HCT116 (cell line): ENCODE data around the gene NPC2. TPM values are rescaled to one million over a fixed set of nuclear protein-coding genes. Genes with fewer than 3 reads are reported as not detected.

Source experiments
- ATAC-seq: fragments of 200-7000 bp; cut with Tn5 transposase; 2 replicates; pipeline ENCODE4 v1.9.1; 2020; ENCODE audit warnings: mild to moderate bottlenecking, moderate library complexity
- BruUV-seq: library from RNA; stranded (reverse); fragments of 400-500 nt; replicated peaks from 2 replicates; lab custom pipeline; 2021; lab: Mats Ljungman, UMichigan
- CTCF ChIA-PET: fragments of 300-600 bp; sonication (Branson Sonifier 250); formaldehyde crosslinking; loops from one replicate; lab custom pipeline; 2021; ENCODE audit warnings: antibody characterized with exemption; lab: Charles Lee
- POLR2A ChIA-PET: fragments of 300-600, 350-600 bp; sonication (Branson Sonifier 250); formaldehyde crosslinking; loops from one replicate; lab custom pipeline; 2021; ENCODE audit warnings: antibody characterized with exemption; lab: Charles Lee
- RAD21 ChIA-PET, 2 experiments: fragments of 300-600 bp; sonication (Branson Sonifier 250); formaldehyde crosslinking; loops; one replicate each; lab custom pipeline; 2023; ENCODE audit warnings: low total read pairs in 2 of 2; ENCODE audit not compliant: uncharacterized antibody in 2 of 2, unreplicated experiment in 2 of 2, low non-redundant PET in 1 of 2; lab: Charles Lee
- DNase-seq: peaks from one replicate; pipeline ENCODE4 v3.0.0-alpha.2; 2010; ENCODE audit warnings: low read depth, low spot score
- H2AFZ ChIP-seq: fragments of 200-600 bp; shearing (Covaris generic), sonication (generic); 2 replicates; pipeline ENCODE4 v1.6.1; 2017; ENCODE audit warnings: low read depth, mixed run types, mixed read lengths, antibody characterized with exemption, low read length; ENCODE audit not compliant: poor library complexity, severe bottlenecking
- H3K27ac ChIP-seq: 2 replicates; pipeline ENCODE4 v1.5.1; 2012; ENCODE audit warnings: low read depth, low read length
- H3K27me3 ChIP-seq: fragments of 200-600 bp; sonication (generic); 2 replicates; pipeline ENCODE4 v1.6.1; 2016; ENCODE audit warnings: mixed run types, low read length, mixed read lengths; ENCODE audit not compliant: insufficient read depth
- H3K36me3 ChIP-seq, 2 experiments: fragments of 200-500 bp in 1 of 2; fragments of 200-600 bp in 1 of 2; sonication (Bioruptor generic) in 1 of 2; sonication (generic) in 1 of 2; 2 replicates each; pipeline versions ENCODE4 v1.5.1 to v1.6.1; 2014 to 2016; ENCODE audit warnings: low read length in 2 of 2, inconsistent platforms in 1 of 2, mixed read lengths in 1 of 2, mixed run types in 1 of 2; ENCODE audit not compliant: insufficient read depth in 2 of 2, control insufficient read depth in 1 of 2
- H3K4me1 ChIP-seq, 2 experiments: fragments of 200-600 bp in 1 of 2; sonication (generic) in 1 of 2; 2 replicates each; pipeline versions ENCODE4 v1.5.1 to v1.6.1; 2012 to 2017; ENCODE audit warnings: low read length in 2 of 2, inconsistent platforms in 1 of 2, mild to moderate bottlenecking in 1 of 2, mixed read lengths in 1 of 2, mixed run types in 1 of 2, moderate library complexity in 1 of 2; ENCODE audit not compliant: insufficient read depth in 2 of 2, control insufficient read depth in 1 of 2
- H3K4me2 ChIP-seq: fragments of 200-600 bp; sonication (generic); 2 replicates; pipeline ENCODE4 v1.6.1; 2017; ENCODE audit warnings: mixed run types, low read length, mixed read lengths
- H3K4me3 ChIP-seq, 2 experiments: fragments of 200-600 bp in 1 of 2; sonication (generic) in 1 of 2; replicated peaks in 1 of 2; 2 replicates each; pipeline ENCODE4 v1.5.1; 2011 to 2016; ENCODE audit warnings: low read length in 2 of 2, control low read depth in 1 of 2, low read depth in 1 of 2, mild to moderate bottlenecking in 1 of 2, mixed read lengths in 1 of 2, mixed run types in 1 of 2
- H3K79me2 ChIP-seq: fragments of 200-600 bp; sonication (generic); 2 replicates; pipeline ENCODE4 v1.6.1; 2017; ENCODE audit warnings: mild to moderate bottlenecking, mixed run types, low read length, moderate library complexity, mixed read lengths; ENCODE audit not compliant: insufficient read depth
- H3K9ac ChIP-seq: fragments of 200-600 bp; sonication (generic); 2 replicates; pipeline ENCODE4 v1.6.1; 2016; ENCODE audit warnings: low read length, mixed read lengths
- H3K9me2 ChIP-seq: fragments of 200-600 bp; sonication (generic), shearing (Covaris generic); 2 replicates; pipeline ENCODE4 v1.6.1; 2017; ENCODE audit warnings: mixed run types, mild to moderate bottlenecking, moderate library complexity; ENCODE audit not compliant: insufficient read depth
- H3K9me3 ChIP-seq, 2 experiments: fragments of 200-500 bp in 1 of 2; fragments of 200-600 bp in 1 of 2; sonication (Bioruptor generic) in 1 of 2; sonication (generic) in 1 of 2; 2 replicates each; pipeline ENCODE4 v1.6.1; 2014 to 2017; ENCODE audit warnings: low read length in 2 of 2, mixed read lengths in 2 of 2, inconsistent platforms in 1 of 2, low read depth in 1 of 2, mild to moderate bottlenecking in 1 of 2, mixed run types in 1 of 2, moderate library complexity in 1 of 2; ENCODE audit not compliant: control insufficient read depth in 1 of 2, insufficient read depth in 1 of 2
- H4K20me1 ChIP-seq: fragments of 200-600 bp; sonication (generic), shearing (Covaris generic); 2 replicates; pipeline ENCODE4 v1.6.1; 2017; ENCODE audit warnings: mixed run types, mild to moderate bottlenecking, moderate library complexity; ENCODE audit not compliant: insufficient read depth
- RAD21 ChIP-seq: IDR thresholded peaks from 2 replicates; pipeline ENCODE4 v1.6.1; 2012; ENCODE audit warnings: low read depth, mild to moderate bottlenecking
- intact Hi-C: fragments of 100-400 bp; cut with micrococcal nuclease; formaldehyde crosslinking; loops from 2 replicates; pipeline ENCODE4 v1.10.0; 2022
- total RNA-seq: library from RNA; stranded (reverse); gene quantifications from one replicate; pipeline ENCODE4 v1.2.1, GENCODE V29; 2021; ENCODE audit not compliant: unreplicated experiment
- TF ChIP-seq, protein P1 (sequence below): IDR thresholded peaks from 2 replicates; pipeline ENCODE4 v1.6.1; 2012; ENCODE audit warnings: low read depth
- TF ChIP-seq, protein P2 (sequence below), 3 experiments: fragments of 200-600 bp in 1 of 3; sonication (generic) in 1 of 3; IDR thresholded peaks in 2 of 3; conservative IDR thresholded peaks in 1 of 3; 2 replicates each; pipeline ENCODE4 v1.5.1; 2012 to 2017; ENCODE audit warnings: low read depth in 2 of 3, low read length in 2 of 3, antibody characterized with exemption in 1 of 3, borderline replicate concordance in 1 of 3, control low read depth in 1 of 3, mild to moderate bottlenecking in 1 of 3, mixed read lengths in 1 of 3, mixed run types in 1 of 3, moderate library complexity in 1 of 3; ENCODE audit not compliant: insufficient read depth in 1 of 3

NPC2 gene
- total RNA-seq, 1 experiment from 2014 or later = 105 TPM

- no peaks in the 10 kb centered on the region for H3K9me2 ChIP-seq
- no peaks in the 10 kb centered on the region for H3K9me3 ChIP-seq
- TF ChIP-seq, protein P1, sequence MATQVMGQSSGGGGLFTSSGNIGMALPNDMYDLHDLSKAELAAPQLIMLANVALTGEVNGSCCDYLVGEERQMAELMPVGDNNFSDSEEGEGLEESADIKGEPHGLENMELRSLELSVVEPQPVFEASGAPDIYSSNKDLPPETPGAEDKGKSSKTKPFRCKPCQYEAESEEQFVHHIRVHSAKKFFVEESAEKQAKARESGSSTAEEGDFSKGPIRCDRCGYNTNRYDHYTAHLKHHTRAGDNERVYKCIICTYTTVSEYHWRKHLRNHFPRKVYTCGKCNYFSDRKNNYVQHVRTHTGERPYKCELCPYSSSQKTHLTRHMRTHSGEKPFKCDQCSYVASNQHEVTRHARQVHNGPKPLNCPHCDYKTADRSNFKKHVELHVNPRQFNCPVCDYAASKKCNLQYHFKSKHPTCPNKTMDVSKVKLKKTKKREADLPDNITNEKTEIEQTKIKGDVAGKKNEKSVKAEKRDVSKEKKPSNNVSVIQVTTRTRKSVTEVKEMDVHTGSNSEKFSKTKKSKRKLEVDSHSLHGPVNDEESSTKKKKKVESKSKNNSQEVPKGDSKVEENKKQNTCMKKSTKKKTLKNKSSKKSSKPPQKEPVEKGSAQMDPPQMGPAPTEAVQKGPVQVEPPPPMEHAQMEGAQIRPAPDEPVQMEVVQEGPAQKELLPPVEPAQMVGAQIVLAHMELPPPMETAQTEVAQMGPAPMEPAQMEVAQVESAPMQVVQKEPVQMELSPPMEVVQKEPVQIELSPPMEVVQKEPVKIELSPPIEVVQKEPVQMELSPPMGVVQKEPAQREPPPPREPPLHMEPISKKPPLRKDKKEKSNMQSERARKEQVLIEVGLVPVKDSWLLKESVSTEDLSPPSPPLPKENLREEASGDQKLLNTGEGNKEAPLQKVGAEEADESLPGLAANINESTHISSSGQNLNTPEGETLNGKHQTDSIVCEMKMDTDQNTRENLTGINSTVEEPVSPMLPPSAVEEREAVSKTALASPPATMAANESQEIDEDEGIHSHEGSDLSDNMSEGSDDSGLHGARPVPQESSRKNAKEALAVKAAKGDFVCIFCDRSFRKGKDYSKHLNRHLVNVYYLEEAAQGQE = no peak
- peak; percentile 93 for TF ChIP-seq RAD21
- TF ChIP-seq, protein P2, sequence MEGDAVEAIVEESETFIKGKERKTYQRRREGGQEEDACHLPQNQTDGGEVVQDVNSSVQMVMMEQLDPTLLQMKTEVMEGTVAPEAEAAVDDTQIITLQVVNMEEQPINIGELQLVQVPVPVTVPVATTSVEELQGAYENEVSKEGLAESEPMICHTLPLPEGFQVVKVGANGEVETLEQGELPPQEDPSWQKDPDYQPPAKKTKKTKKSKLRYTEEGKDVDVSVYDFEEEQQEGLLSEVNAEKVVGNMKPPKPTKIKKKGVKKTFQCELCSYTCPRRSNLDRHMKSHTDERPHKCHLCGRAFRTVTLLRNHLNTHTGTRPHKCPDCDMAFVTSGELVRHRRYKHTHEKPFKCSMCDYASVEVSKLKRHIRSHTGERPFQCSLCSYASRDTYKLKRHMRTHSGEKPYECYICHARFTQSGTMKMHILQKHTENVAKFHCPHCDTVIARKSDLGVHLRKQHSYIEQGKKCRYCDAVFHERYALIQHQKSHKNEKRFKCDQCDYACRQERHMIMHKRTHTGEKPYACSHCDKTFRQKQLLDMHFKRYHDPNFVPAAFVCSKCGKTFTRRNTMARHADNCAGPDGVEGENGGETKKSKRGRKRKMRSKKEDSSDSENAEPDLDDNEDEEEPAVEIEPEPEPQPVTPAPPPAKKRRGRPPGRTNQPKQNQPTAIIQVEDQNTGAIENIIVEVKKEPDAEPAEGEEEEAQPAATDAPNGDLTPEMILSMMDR (IDR thresholded peaks at IDR 0.05 in 2 of 3, conservative IDR thresholded peaks at IDR 0.05 in 1 of 3; ENCODE audit: borderline replicate concordance in 1 of 3, insufficient read depth in 1 of 3, low read depth in 2 of 3, low read length in 2 of 3) = peak; percentile 83 to 89 (median 85); a peak in 5 of 6 replicates
- H3K27me3 ChIP-seq = no peaks in the 10 kb centered on the region
- H3K79me2 ChIP-seq = no peaks in the 10 kb centered on the region
- H3K9ac ChIP-seq = no peak overlapping the region
- ATAC-seq (peak; percentile 72), DNase-seq (no peak)
- H3K36me3 ChIP-seq = peaks cover 0 to 16% of the 10 kb centered on the region in 2 experiments; a peak in 2 of 4 replicates
- H3K4me3 ChIP-seq = no peak overlapping the region
- no peaks in the 10 kb centered on the region for H3K4me1 ChIP-seq
- ChIA-PET CTCF (interaction anchor here (0.6 to 2.4 kb wide), 10 partner anchors 15 to 384 kb away, joined by 3 to 8 read pairs (median 4); partner anchors contain the start of genes ISCA2 and NPC2), RAD21 (no interaction called here), POLR2A (no interaction called here)
- H3K27ac ChIP-seq = no peak overlapping the region
- no peak overlapping the region for H2AFZ ChIP-seq
- intact Hi-C loops = loop anchor here (1.0 to 10.0 kb wide), 4 partner anchors 117 to 368 kb away; no protein-coding TSS in a partner anchor
- H4K20me1 ChIP-seq = no peaks in the 10 kb centered on the region
- H3K4me2 ChIP-seq = no peak overlapping the region
- no TSS peak for BruUV-seq
Observed at GRCh38 chr14:74478996-74479635, 14.0 kb downstream of the NPC2 start.
